Measurements from ENCODE around the gene ALLC. TPM values are rescaled to one million over a fixed set of nuclear protein-coding genes. Genes with fewer than 3 reads are reported as not detected.
"Not testable (repeated sequence)": the region's sequence is repeated elsewhere in the genome, so short reads cannot be mapped to it uniquely, and the experiment has no call there.

ALLC gene
- total RNA-seq, result not detected in 2 replicates

DNA sequence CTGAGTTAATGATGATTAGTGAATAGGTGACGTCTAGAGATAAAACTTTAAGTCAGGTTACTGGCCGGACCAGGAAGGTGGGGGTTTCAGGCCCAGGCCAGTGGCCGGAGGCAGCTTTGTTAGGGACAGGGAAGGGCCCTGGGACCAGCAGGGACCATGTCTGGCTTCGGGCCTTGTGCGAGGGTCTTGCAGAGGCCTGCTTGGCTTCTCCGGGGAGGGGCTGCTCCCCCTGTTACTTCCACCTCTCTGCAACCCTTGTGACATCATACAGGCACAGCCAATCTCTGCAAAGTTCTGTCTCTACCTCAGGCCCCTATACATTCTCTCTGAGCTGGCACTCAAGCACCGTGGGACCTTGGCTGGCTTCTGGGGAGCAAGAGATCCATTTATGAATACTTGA is at the start of gene ALLC:
Gene ALLC (plus strand): TSS at position 320 of the 400 bp plus-strand sequence. CDS start 12,958 bp downstream, outside the sequence.
- Histone ChIP-seq H3K27me3 (ENCODE audit: control insufficient read depth, insufficient read depth, low read length) (no peaks in the 10 kb centered on the region), H3K4me3 (ENCODE audit: low read depth, low read length) (no peak within 1 kb of the TSS), H3K36me3 (ENCODE audit: control insufficient read depth, insufficient read depth, low read length) (no peaks in the 10 kb centered on the region)
- DNase-seq (ENCODE audit: low read depth) (no peak), FAIRE-seq (no peak)
- TF ChIP-seq, protein P1, sequence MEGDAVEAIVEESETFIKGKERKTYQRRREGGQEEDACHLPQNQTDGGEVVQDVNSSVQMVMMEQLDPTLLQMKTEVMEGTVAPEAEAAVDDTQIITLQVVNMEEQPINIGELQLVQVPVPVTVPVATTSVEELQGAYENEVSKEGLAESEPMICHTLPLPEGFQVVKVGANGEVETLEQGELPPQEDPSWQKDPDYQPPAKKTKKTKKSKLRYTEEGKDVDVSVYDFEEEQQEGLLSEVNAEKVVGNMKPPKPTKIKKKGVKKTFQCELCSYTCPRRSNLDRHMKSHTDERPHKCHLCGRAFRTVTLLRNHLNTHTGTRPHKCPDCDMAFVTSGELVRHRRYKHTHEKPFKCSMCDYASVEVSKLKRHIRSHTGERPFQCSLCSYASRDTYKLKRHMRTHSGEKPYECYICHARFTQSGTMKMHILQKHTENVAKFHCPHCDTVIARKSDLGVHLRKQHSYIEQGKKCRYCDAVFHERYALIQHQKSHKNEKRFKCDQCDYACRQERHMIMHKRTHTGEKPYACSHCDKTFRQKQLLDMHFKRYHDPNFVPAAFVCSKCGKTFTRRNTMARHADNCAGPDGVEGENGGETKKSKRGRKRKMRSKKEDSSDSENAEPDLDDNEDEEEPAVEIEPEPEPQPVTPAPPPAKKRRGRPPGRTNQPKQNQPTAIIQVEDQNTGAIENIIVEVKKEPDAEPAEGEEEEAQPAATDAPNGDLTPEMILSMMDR (IDR thresholded peaks at IDR 0.05; ENCODE audit: insufficient read depth, low read length, severe bottlenecking), result no peak

DNA sequence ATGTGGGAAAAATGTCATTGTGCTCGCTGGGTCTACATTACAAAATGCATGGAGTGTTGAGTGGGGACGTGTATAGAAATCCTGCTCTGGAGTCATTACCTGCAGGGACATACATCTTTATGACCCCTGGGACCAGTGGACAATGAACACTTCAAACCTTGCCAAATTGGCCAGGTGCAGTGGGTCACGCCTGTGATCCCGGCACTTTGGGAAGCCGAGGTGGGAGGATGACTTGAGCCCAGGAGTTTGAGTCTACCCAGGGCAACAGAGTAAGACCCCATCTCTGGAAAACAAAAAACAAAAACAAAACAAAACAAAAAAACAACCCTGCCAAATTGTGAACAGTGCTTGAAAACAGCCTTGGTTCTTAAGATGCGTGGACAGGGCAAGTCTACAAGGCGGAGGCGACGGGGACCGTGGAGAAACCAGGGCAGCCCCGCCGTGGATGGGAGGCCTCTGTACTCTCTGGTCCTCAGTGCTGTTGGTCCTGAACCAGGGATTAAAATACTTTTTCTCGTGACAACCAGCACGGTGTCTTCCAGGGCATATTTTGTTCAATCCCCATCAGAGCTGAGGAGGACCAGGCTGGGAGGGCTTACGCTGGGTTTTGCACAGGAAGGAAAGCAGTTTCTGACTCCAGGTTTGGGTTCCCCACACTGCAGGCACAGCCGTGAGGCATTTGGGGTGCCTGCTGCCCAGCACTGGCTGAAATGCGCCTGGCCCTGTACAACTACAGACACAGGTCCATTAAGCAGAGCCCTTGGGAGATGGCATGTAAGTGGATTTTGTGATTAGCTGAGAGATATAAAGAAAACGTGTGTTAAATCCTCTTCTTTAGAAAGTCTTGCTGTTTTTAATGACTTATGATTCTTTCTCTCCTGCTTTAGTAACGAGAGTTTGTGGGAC is 49.4 kb upstream of the ALLC start:
- no peak for FAIRE-seq
- H3K4me3 ChIP-seq (ENCODE audit: low read depth, low read length), result no peak overlapping the region
- no peak for DNase-seq (ENCODE audit: low read depth)
- no peaks in the 10 kb centered on the region for H3K27me3 ChIP-seq (ENCODE audit: control insufficient read depth, insufficient read depth, low read length)
- no peaks in the 10 kb centered on the region for H3K36me3 ChIP-seq (ENCODE audit: control insufficient read depth, insufficient read depth, low read length)
- TF ChIP-seq, protein P1 (IDR thresholded peaks at IDR 0.05; ENCODE audit: insufficient read depth, low read length, severe bottlenecking), result no peak

DNA sequence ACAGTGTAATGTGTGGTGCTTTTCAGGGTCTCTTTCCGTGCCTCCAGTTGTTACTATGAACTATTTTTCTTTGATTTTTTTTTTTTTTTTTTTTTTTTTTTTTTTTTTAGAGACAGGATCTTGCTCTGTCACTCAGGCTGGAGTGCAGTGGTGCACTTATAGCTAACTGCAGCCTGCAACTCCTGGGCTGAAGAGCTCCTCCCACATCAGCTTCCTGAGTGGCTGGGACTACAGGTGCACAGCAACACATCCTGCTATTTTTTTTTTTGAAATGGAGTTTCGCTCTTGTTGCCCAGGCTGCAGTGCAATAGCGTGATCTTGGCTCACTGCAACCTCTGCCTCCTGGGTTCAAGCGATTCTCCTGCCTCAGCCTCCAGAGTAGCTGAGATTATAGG is 48.7 kb upstream of the ALLC start:
- H3K36me3 ChIP-seq (ENCODE audit: control insufficient read depth, insufficient read depth, low read length); FAIRE-seq; DNase-seq (ENCODE audit: low read depth); H3K27me3 ChIP-seq (ENCODE audit: control insufficient read depth, insufficient read depth, low read length); H3K4me3 ChIP-seq (ENCODE audit: low read depth, low read length): not testable (repeated sequence)

DNA sequence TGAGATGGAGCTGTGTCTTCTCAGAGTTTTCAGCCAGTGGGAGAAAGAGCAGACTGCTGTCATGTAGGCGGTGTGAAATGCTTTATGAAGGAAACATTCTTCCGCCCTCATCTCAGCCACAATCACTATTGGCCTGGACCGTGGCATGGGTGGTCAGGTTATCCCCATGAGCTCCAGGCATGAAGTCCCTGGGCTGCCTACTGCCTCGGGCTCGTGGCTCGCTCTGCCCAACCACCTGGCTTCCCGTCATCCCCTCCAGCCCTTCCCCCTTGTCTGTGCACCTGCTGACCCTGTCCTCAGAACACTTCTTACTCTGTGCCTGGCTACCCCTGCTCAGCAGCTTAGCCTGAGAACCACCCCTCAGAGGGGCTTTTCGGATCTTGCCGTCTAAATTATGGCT is 47.6 kb upstream of the ALLC start:
- TF ChIP-seq, protein P1 (IDR thresholded peaks at IDR 0.05; ENCODE audit: insufficient read depth, low read length, severe bottlenecking), result no peak
- no peak for FAIRE-seq

DNA sequence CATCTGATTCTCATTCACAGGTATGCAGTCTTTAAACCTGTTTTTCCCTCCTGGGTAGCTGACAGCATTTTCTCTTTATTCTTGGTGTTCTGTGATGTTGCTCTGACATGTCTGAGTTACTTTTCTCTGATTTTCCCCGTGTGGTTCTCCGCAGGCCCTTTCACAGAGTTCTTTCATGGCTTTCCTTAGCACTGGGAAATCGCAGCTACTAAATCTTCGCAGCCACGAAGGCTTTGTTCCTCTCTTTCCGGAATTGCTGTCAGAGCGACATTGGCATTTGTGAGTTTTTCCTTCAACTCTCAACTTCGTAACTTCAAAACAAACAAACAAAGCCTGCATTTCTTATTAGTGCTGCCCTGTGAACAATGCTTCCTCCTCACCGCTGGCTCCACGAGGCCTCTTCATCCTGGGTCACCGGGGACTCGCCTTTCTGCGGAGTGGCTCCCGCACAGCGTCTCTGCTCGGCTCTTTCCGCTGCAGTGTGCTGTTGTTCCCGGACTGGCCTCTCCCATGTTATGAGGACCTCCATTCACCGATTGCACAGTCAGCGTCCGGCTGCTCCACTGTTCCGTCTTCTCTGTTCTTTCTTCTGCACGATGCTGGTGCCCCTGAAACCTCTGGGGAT is 47.0 kb upstream of the ALLC start:
- FAIRE-seq (no peak), DNase-seq (ENCODE audit: low read depth) (no peak)
- TF ChIP-seq, protein P1 (IDR thresholded peaks at IDR 0.05; ENCODE audit: insufficient read depth, low read length, severe bottlenecking), result no peak
- no peaks in the 10 kb centered on the region for H3K27me3 ChIP-seq (ENCODE audit: control insufficient read depth, insufficient read depth, low read length)
- no peaks in the 10 kb centered on the region for H3K36me3 ChIP-seq (ENCODE audit: control insufficient read depth, insufficient read depth, low read length)
- no peak overlapping the region for H3K4me3 ChIP-seq (ENCODE audit: low read depth, low read length)

More for the DNA sequence above, 47.6 kb upstream of the ALLC start:
- no peak overlapping the region for H3K4me3 ChIP-seq (ENCODE audit: low read depth, low read length)
- H3K36me3 ChIP-seq (ENCODE audit: control insufficient read depth, insufficient read depth, low read length), result no peaks in the 10 kb centered on the region
- H3K27me3 ChIP-seq (ENCODE audit: control insufficient read depth, insufficient read depth, low read length), result no peaks in the 10 kb centered on the region
- DNase-seq (ENCODE audit: low read depth), result no peak

DNA sequence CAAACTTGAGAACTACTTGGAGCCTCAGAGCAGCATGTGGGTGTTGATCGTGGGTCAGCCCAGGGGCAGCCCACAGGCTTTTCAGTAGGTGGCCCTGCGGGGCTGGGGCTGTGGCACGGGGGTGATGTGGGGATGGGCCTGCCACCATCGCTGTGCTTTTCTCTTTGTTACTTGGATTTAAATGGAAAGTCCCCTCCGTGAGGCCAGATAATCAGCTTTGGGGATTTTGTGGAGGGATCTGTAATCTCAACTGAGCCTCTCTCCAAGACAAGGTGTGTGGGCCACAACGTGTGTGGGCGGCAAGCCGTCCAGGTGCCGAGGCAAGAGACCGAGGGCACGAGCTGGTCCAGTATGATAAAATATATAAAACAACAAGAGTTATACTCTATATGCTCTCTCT is 46.4 kb upstream of the ALLC start:
- H3K27me3 ChIP-seq (ENCODE audit: control insufficient read depth, insufficient read depth, low read length), result no peaks in the 10 kb centered on the region
- DNase-seq (ENCODE audit: low read depth) (no peak), FAIRE-seq (no peak)
- H3K4me3 ChIP-seq (ENCODE audit: low read depth, low read length), result no peak overlapping the region
- H3K36me3 ChIP-seq (ENCODE audit: control insufficient read depth, insufficient read depth, low read length), result no peaks in the 10 kb centered on the region
- TF ChIP-seq, protein P1 (IDR thresholded peaks at IDR 0.05; ENCODE audit: insufficient read depth, low read length, severe bottlenecking), result no peak
